ENCODE data around the gene HHAT.

The HHAT gene

GRCh38 chr1:210294999-210295745 lies 33.5 kb upstream of the HHAT start:
- Histone ChIP-seq H3K4me3 (no peak overlapping the region), H3K36me3 (no peaks in the 10 kb centered on the region), H3K27ac (no peak overlapping the region), H3K4me1 (peaks cover 0 to 8% (median 7%) of the 10 kb centered on the region in 10 experiments; a peak in 7 of 20 replicates), H3K9ac (no peak overlapping the region), H3K27me3 (peaks cover 34 to 47% (median 41%) of the 10 kb centered on the region in 11 experiments), H3K9me3 (replicated peaks in 1 of 11) (no peaks in the 10 kb centered on the region), H4K20me1 (no peaks in the 10 kb centered on the region; a peak in 1 of 22 replicates), H3K4me2 (no peak overlapping the region)
- no peak for TF ChIP-seq Cebpa-rat (IDR thresholded peaks at IDR 0.05)

GRCh38 chr1:210296682-210297081 lies 32.0 kb upstream of the HHAT start:
- Histone ChIP-seq H3K4me2 (no peak overlapping the region), H4K20me1 (no peaks in the 10 kb centered on the region; a peak in 1 of 22 replicates), H3K4me1 (peaks cover 0 to 8% (median 7%) of the 10 kb centered on the region in 10 experiments; a peak in 7 of 20 replicates), H3K9ac (no peak overlapping the region), H3K27me3 (peaks cover 21 to 31% (median 26%) of the 10 kb centered on the region in 11 experiments), H3K9me3 (replicated peaks in 1 of 11) (no peaks in the 10 kb centered on the region), H3K36me3 (no peaks in the 10 kb centered on the region), H3K27ac (no peak overlapping the region), H3K4me3 (no peak overlapping the region)
- no peak for TF ChIP-seq Cebpa-rat (IDR thresholded peaks at IDR 0.05)

- Histone ChIP-seq H3K9ac (no peak overlapping the region), H3K27me3 (peaks cover 4 to 15% (median 10%) of the 10 kb centered on the region in 11 experiments), H3K27ac (no peak overlapping the region), H3K4me2 (no peak overlapping the region), H4K20me1 (no peaks in the 10 kb centered on the region), H3K4me3 (no peak overlapping the region), H3K9me3 (replicated peaks in 1 of 11) (no peaks in the 10 kb centered on the region), H3K4me1 (no peaks in the 10 kb centered on the region), H3K36me3 (no peaks in the 10 kb centered on the region)
- no peak for TF ChIP-seq Cebpa-rat (IDR thresholded peaks at IDR 0.05)
Measured at GRCh38 chr1:210298296-210298695, 30.4 kb upstream of the HHAT start.

- H3K9ac ChIP-seq: no peak overlapping the region
- no peaks in the 10 kb centered on the region for H3K36me3 ChIP-seq
- no peaks in the 10 kb centered on the region for H4K20me1 ChIP-seq
- H3K27me3 ChIP-seq: peaks cover 0 to 9% (median 5%) of the 10 kb centered on the region in 11 experiments; a peak in 9 of 22 replicates
- no peak overlapping the region for H3K4me2 ChIP-seq
- H3K9me3 ChIP-seq (replicated peaks in 1 of 11): no peaks in the 10 kb centered on the region
- H3K4me1 ChIP-seq: no peaks in the 10 kb centered on the region
- no peak overlapping the region for H3K27ac ChIP-seq
- no peak for TF ChIP-seq Cebpa-rat (IDR thresholded peaks at IDR 0.05)
- H3K4me3 ChIP-seq: no peak overlapping the region
Measured at GRCh38 chr1:210298936-210299335, 29.8 kb upstream of the HHAT start.

GRCh38 chr1:210299501-210299900 lies 29.2 kb upstream of the HHAT start:
- Histone ChIP-seq H3K4me2 (no peak overlapping the region), H3K9me3 (replicated peaks in 1 of 11) (no peaks in the 10 kb centered on the region), H3K27me3 (peaks cover 0 to 5% (median under 1%) of the 10 kb centered on the region in 11 experiments; a peak in 3 of 22 replicates), H3K27ac (no peak overlapping the region), H3K4me1 (no peaks in the 10 kb centered on the region), H3K9ac (no peak overlapping the region), H3K4me3 (no peak overlapping the region), H3K36me3 (no peaks in the 10 kb centered on the region), H4K20me1 (no peaks in the 10 kb centered on the region)
- TF ChIP-seq Cebpa-rat (IDR thresholded peaks at IDR 0.05): no peak

- Histone ChIP-seq H3K4me1 (no peaks in the 10 kb centered on the region), H3K4me2 (no peak overlapping the region), H3K36me3 (no peaks in the 10 kb centered on the region), H3K9me3 (replicated peaks in 1 of 11) (no peaks in the 10 kb centered on the region), H3K9ac (no peak overlapping the region), H4K20me1 (no peaks in the 10 kb centered on the region), H3K27me3 (no peaks in the 10 kb centered on the region), H3K27ac (no peak overlapping the region), H3K4me3 (no peak overlapping the region)
- no peak for TF ChIP-seq Cebpa-rat (IDR thresholded peaks at IDR 0.05)
Measured at GRCh38 chr1:210300923-210301614, 27.6 kb upstream of the HHAT start.

- no peaks in the 10 kb centered on the region for H3K36me3 ChIP-seq
- H3K9ac ChIP-seq: no peak overlapping the region
- no peaks in the 10 kb centered on the region for H3K4me1 ChIP-seq
- no peaks in the 10 kb centered on the region for H4K20me1 ChIP-seq
- H3K4me2 ChIP-seq: no peak overlapping the region
- no peak overlapping the region for H3K27ac ChIP-seq
- H3K4me3 ChIP-seq: no peak overlapping the region
- no peaks in the 10 kb centered on the region for H3K9me3 ChIP-seq (replicated peaks in 1 of 11)
- TF ChIP-seq Cebpa-rat (IDR thresholded peaks at IDR 0.05): no peak
- no peaks in the 10 kb centered on the region for H3K27me3 ChIP-seq
Measured at GRCh38 chr1:210301615-210302000, 27.1 kb upstream of the HHAT start.

- no peaks in the 10 kb centered on the region for H3K36me3 ChIP-seq
- H3K4me1 ChIP-seq: no peaks in the 10 kb centered on the region
- no peak overlapping the region for H3K4me3 ChIP-seq
- no peak overlapping the region for H3K9ac ChIP-seq
- no peaks in the 10 kb centered on the region for H3K27me3 ChIP-seq
- H3K27ac ChIP-seq: no peak overlapping the region
- TF ChIP-seq Cebpa-rat (IDR thresholded peaks at IDR 0.05): no peak
- no peaks in the 10 kb centered on the region for H4K20me1 ChIP-seq
- H3K9me3 ChIP-seq (replicated peaks in 1 of 11): no peaks in the 10 kb centered on the region
- no peak overlapping the region for H3K4me2 ChIP-seq
Measured at GRCh38 chr1:210302501-210302900, 26.2 kb upstream of the HHAT start.

- H3K4me3 ChIP-seq: no peak overlapping the region
- no peaks in the 10 kb centered on the region for H3K9me3 ChIP-seq (replicated peaks in 1 of 11)
- H3K27ac ChIP-seq: no peak overlapping the region
- no peaks in the 10 kb centered on the region for H3K27me3 ChIP-seq
- TF ChIP-seq Cebpa-rat (IDR thresholded peaks at IDR 0.05): no peak
- no peak overlapping the region for H3K9ac ChIP-seq
- H3K4me2 ChIP-seq: no peak overlapping the region
- H3K4me1 ChIP-seq: no peaks in the 10 kb centered on the region
- H4K20me1 ChIP-seq: no peaks in the 10 kb centered on the region
- no peaks in the 10 kb centered on the region for H3K36me3 ChIP-seq
Measured at GRCh38 chr1:210303391-210303790, 25.3 kb upstream of the HHAT start.

Measured in BLaER1 treated with 17β-estradiol and CSF1 and Interleukin-3, amounts not matched to agents 10 nM and 100 nM (cell line).